Ishikawa (cell line): ENCODE data around the gene DHX30.

Experiments used
- CEBPB ChIP-seq: IDR thresholded peaks from 2 replicates; pipeline ENCODE4 v1.6.1; 2012
- CREB1 ChIP-seq: IDR thresholded peaks from 2 replicates; pipeline ENCODE4 v1.6.1; 2012; ENCODE audit warnings: low read depth
- EGR1 ChIP-seq: IDR thresholded peaks from 2 replicates; pipeline ENCODE4 v1.6.1; 2012
- EP300 ChIP-seq: IDR thresholded peaks from 2 replicates; pipeline ENCODE4 v1.6.1; 2012; ENCODE audit warnings: borderline replicate concordance
- FOXM1 ChIP-seq: IDR thresholded peaks from 2 replicates; pipeline ENCODE4 v1.6.1; 2012; ENCODE audit warnings: low read depth, borderline replicate concordance
- MAX ChIP-seq: IDR thresholded peaks from 2 replicates; pipeline ENCODE4 v1.6.1; 2012
- NFIC ChIP-seq: IDR thresholded peaks from 2 replicates; pipeline ENCODE4 v1.6.1; 2012
- RAD21 ChIP-seq: IDR thresholded peaks from 2 replicates; pipeline ENCODE4 v1.6.1; 2012; ENCODE audit warnings: low read depth
- REST ChIP-seq: IDR thresholded peaks from 2 replicates; pipeline ENCODE4 v1.6.1; 2012; ENCODE audit warnings: low read depth, mild to moderate bottlenecking
- TAF1 ChIP-seq: IDR thresholded peaks from 2 replicates; pipeline ENCODE4 v1.6.1; 2012; ENCODE audit warnings: low read depth, mild to moderate bottlenecking
- TCF12 ChIP-seq: IDR thresholded peaks from 2 replicates; pipeline ENCODE4 v1.6.1; 2012; ENCODE audit warnings: low read depth
- TEAD4 ChIP-seq: IDR thresholded peaks from 2 replicates; pipeline ENCODE4 v1.6.1; 2012
- USF1 ChIP-seq: IDR thresholded peaks from 2 replicates; pipeline ENCODE4 v1.6.1; 2012
- YY1 ChIP-seq: IDR thresholded peaks from 2 replicates; pipeline ENCODE4 v1.6.1; 2012; ENCODE audit warnings: low read depth
- ZBTB7A ChIP-seq: IDR thresholded peaks from 2 replicates; pipeline ENCODE4 v1.6.1; 2012; ENCODE audit warnings: low read depth

Gene DHX30

GRCh38 chr3:47890126-47890827 lies 87.3 kb downstream of the DHX30 start:
- no peak for TF ChIP-seq CEBPB
- TF ChIP-seq RAD21, result no peak
- no peak for TF ChIP-seq TEAD4
- no peak for TF ChIP-seq ZBTB7A
- no peak for TF ChIP-seq YY1
- TF ChIP-seq FOXM1, result no peak
- TF ChIP-seq EP300, result no peak
- no peak for TF ChIP-seq MAX
- no peak for TF ChIP-seq TAF1
- TF ChIP-seq EGR1, result no peak
- no peak for TF ChIP-seq CREB1
- no peak for TF ChIP-seq REST
- no peak for TF ChIP-seq USF1
- TF ChIP-seq NFIC, result no peak

- TF ChIP-seq NFIC, result no peak
- no peak for TF ChIP-seq CEBPB
- no peak for TF ChIP-seq MAX
- TF ChIP-seq ZBTB7A, result no peak
- TF ChIP-seq RAD21, result no peak
- no peak for TF ChIP-seq TAF1
- no peak for TF ChIP-seq TCF12
- no peak for TF ChIP-seq TEAD4
- TF ChIP-seq EGR1, result no peak
- no peak for TF ChIP-seq USF1
- no peak for TF ChIP-seq CREB1
- no peak for TF ChIP-seq FOXM1
- TF ChIP-seq REST, result no peak
- no peak for TF ChIP-seq EP300
- TF ChIP-seq YY1, result no peak
Measured at GRCh38 chr3:47890828-47891612, 88.1 kb downstream of the DHX30 start.

GRCh38 chr3:47891613-47892005 lies 88.7 kb downstream of the DHX30 start:
- TF ChIP-seq EP300, result no peak
- no peak for TF ChIP-seq ZBTB7A
- no peak for TF ChIP-seq USF1
- no peak for TF ChIP-seq TAF1
- TF ChIP-seq RAD21, result no peak
- TF ChIP-seq CREB1, result no peak
- no peak for TF ChIP-seq TEAD4
- TF ChIP-seq EGR1, result no peak
- TF ChIP-seq CEBPB, result no peak
- TF ChIP-seq NFIC, result no peak
- TF ChIP-seq MAX, result no peak
- no peak for TF ChIP-seq TCF12
- no peak for TF ChIP-seq REST
- no peak for TF ChIP-seq YY1
- no peak for TF ChIP-seq FOXM1
